ENCODE data around the gene EFCAB9.
"Not testable (repeated sequence)": the region's sequence is repeated elsewhere in the genome, so short reads cannot be mapped to it uniquely, and the experiment has no call there.

The EFCAB9 gene

GRCh38 chr5:172200476-172200875 lies 6.5 kb downstream of the EFCAB9 start:
- Histone ChIP-seq H3K4me3 (ENCODE audit: low read depth in 1 of 2, low read length in 1 of 2) (no peak overlapping the region), H3K27ac (no peak overlapping the region)

GRCh38 chr5:172205984-172206383 lies 12.0 kb downstream of the EFCAB9 start:
- H3K9me3 ChIP-seq; H3K27ac ChIP-seq; H3K4me3 ChIP-seq (ENCODE audit: low read depth in 1 of 2, low read length in 1 of 2); H3K36me3 ChIP-seq; H3K27me3 ChIP-seq: not testable (repeated sequence)
- peaks cover 16 to 19% of the 10 kb centered on the region in 2 experiments for H3K4me1 ChIP-seq (ENCODE audit: control insufficient read depth in 1 of 2, insufficient read depth in 1 of 2, low read depth in 1 of 2, low read length in 1 of 2)

More at GRCh38 chr5:172200476-172200875, 6.5 kb downstream of the EFCAB9 start:
- H3K4me1 ChIP-seq (ENCODE audit: control insufficient read depth in 1 of 2, insufficient read depth in 1 of 2, low read depth in 1 of 2, low read length in 1 of 2), result peaks cover 6 to 10% of the 10 kb centered on the region in 2 experiments
- no peaks in the 10 kb centered on the region for H3K27me3 ChIP-seq
- H3K9me3 ChIP-seq, result no peaks in the 10 kb centered on the region
- TF ChIP-seq CTCF (IDR thresholded peaks at IDR 0.05), result no peak
- H3K36me3 ChIP-seq, result no peaks in the 10 kb centered on the region

- Histone ChIP-seq H3K4me1 (ENCODE audit: control insufficient read depth in 1 of 2, insufficient read depth in 1 of 2, low read depth in 1 of 2, low read length in 1 of 2) (peaks cover 16 to 19% of the 10 kb centered on the region in 2 experiments), H3K36me3 (peaks cover 14% of the 10 kb centered on the region), H3K27ac (no peak overlapping the region), H3K9me3 (no peaks in the 10 kb centered on the region), H3K4me3 (ENCODE audit: low read depth in 1 of 2, low read length in 1 of 2) (no peak overlapping the region), H3K27me3 (no peaks in the 10 kb centered on the region)
- no peak for TF ChIP-seq CTCF (IDR thresholded peaks at IDR 0.05)
Measured at GRCh38 chr5:172207511-172207910, 13.5 kb downstream of the EFCAB9 start.

- Histone ChIP-seq H3K4me3 (ENCODE audit: low read depth in 1 of 2, low read length in 1 of 2) (no peak overlapping the region), H3K27ac (no peak overlapping the region), H3K9me3 (no peaks in the 10 kb centered on the region), H3K36me3 (peaks cover 14% of the 10 kb centered on the region), H3K4me1 (ENCODE audit: control insufficient read depth in 1 of 2, insufficient read depth in 1 of 2, low read depth in 1 of 2, low read length in 1 of 2) (peaks cover 16 to 19% of the 10 kb centered on the region in 2 experiments), H3K27me3 (no peaks in the 10 kb centered on the region)
- TF ChIP-seq CTCF (IDR thresholded peaks at IDR 0.05), result no peak
Measured at GRCh38 chr5:172209714-172210113, 15.7 kb downstream of the EFCAB9 start.

- peaks cover 14% of the 10 kb centered on the region for H3K36me3 ChIP-seq
- H3K4me1 ChIP-seq (ENCODE audit: control insufficient read depth in 1 of 2, insufficient read depth in 1 of 2, low read depth in 1 of 2, low read length in 1 of 2), result peaks cover 14% of the 10 kb centered on the region in 2 experiments
- TF ChIP-seq CTCF (IDR thresholded peaks at IDR 0.05), result no peak
- H3K27me3 ChIP-seq, result no peaks in the 10 kb centered on the region
- no peak overlapping the region for H3K27ac ChIP-seq
- H3K4me3 ChIP-seq (ENCODE audit: low read depth in 1 of 2, low read length in 1 of 2), result no peak overlapping the region
- no peaks in the 10 kb centered on the region for H3K9me3 ChIP-seq
Measured at GRCh38 chr5:172211676-172212075, 17.7 kb downstream of the EFCAB9 start.

GRCh38 chr5:172213126-172213525 lies 19.2 kb downstream of the EFCAB9 start:
- TF ChIP-seq CTCF (IDR thresholded peaks at IDR 0.05), result no peak
- no peaks in the 10 kb centered on the region for H3K4me1 ChIP-seq (ENCODE audit: control insufficient read depth in 1 of 2, insufficient read depth in 1 of 2, low read depth in 1 of 2, low read length in 1 of 2)
- no peak overlapping the region for H3K4me3 ChIP-seq (ENCODE audit: low read depth in 1 of 2, low read length in 1 of 2)
- no peak overlapping the region for H3K27ac ChIP-seq
- H3K9me3 ChIP-seq, result no peaks in the 10 kb centered on the region
- peaks cover 14% of the 10 kb centered on the region for H3K36me3 ChIP-seq
- no peaks in the 10 kb centered on the region for H3K27me3 ChIP-seq

All from neutrophil (primary cell).